ENCODE results near the gene EPB41L3. TPM values are rescaled to one million over a fixed set of nuclear protein-coding genes. Genes with fewer than 3 reads are reported as not detected.
"Not testable (repeated sequence)": the region's sequence is repeated elsewhere in the genome, so short reads cannot be mapped to it uniquely, and the experiment has no call there.

Gene EPB41L3
- total RNA-seq: 10 to 100 TPM in 1 of 2 donors, 1 to 10 TPM in 1; 1.9 to 15.3 TPM
- 0.08 to 1.4 reads per million in 2 donors for total RNA-seq

GRCh38 chr18:5543773-5544389 is at the start of gene EPB41L3:
Gene EPB41L3, minus strand, starts transcription at chr18:5543997. Its CDS starts 54,814 bp downstream, at chr18:5489183.
- DNase-seq: no peak
- peak; percentile 35 for ATAC-seq
- Mint-ChIP-seq H3K4me1 (peaks cover 2% of the 10 kb centered on the region), H3K27me3 (peaks cover 62% of the 10 kb centered on the region), H3K36me3 (ENCODE audit: low read depth) (peaks cover 2% of the 10 kb centered on the region), H3K27ac (no peak within 1 kb of the TSS), H3K4me3 (peak within 1 kb of the TSS; percentile 65)
- H3K9me3 ChIP-seq (ENCODE audit: control insufficient read depth, low read length, poor library complexity, severe bottlenecking): no peaks in the 10 kb centered on the region

- ATAC-seq: no peak
- no peaks in the 10 kb centered on the region for H3K9me3 ChIP-seq (ENCODE audit: control insufficient read depth, low read length, poor library complexity, severe bottlenecking)
- Mint-ChIP-seq H3K4me3 (no peak overlapping the region), H3K27me3 (peaks cover 16% of the 10 kb centered on the region), H3K36me3 (ENCODE audit: low read depth) (no peaks in the 10 kb centered on the region), H3K27ac (no peak overlapping the region), H3K4me1 (no peaks in the 10 kb centered on the region)
- no peak for DNase-seq
Measured at GRCh38 chr18:5588529-5588928, 44.7 kb upstream of the EPB41L3 start.

- Mint-ChIP-seq H3K27me3 (peaks cover 20% of the 10 kb centered on the region), H3K27ac (no peak overlapping the region), H3K36me3 (ENCODE audit: low read depth) (no peaks in the 10 kb centered on the region), H3K4me1 (no peaks in the 10 kb centered on the region), H3K4me3 (no peak overlapping the region)
- no peaks in the 10 kb centered on the region for H3K9me3 ChIP-seq (ENCODE audit: control insufficient read depth, low read length, poor library complexity, severe bottlenecking)
- no peak for DNase-seq
- no peak for ATAC-seq
Measured at GRCh38 chr18:5585653-5586052, 41.9 kb upstream of the EPB41L3 start.

GRCh38 chr18:5584746-5585417 is 41.1 kb upstream of the EPB41L3 start:
- no peak overlapping the region for H3K27ac Mint-ChIP-seq
- H3K36me3 Mint-ChIP-seq (ENCODE audit: low read depth): no peaks in the 10 kb centered on the region
- DNase-seq (no peak), ATAC-seq (no peak)
- no peak overlapping the region for H3K4me3 Mint-ChIP-seq
- peaks cover 20% of the 10 kb centered on the region for H3K27me3 Mint-ChIP-seq
- no peaks in the 10 kb centered on the region for H3K9me3 ChIP-seq (ENCODE audit: control insufficient read depth, low read length, poor library complexity, severe bottlenecking)
- H3K4me1 Mint-ChIP-seq: no peaks in the 10 kb centered on the region

GRCh38 chr18:5582849-5583681 is 39.3 kb upstream of the EPB41L3 start:
- Mint-ChIP-seq H3K27me3 (peaks cover 27% of the 10 kb centered on the region), H3K27ac (no peak overlapping the region), H3K36me3 (ENCODE audit: low read depth) (no peaks in the 10 kb centered on the region), H3K4me3 (no peak overlapping the region), H3K4me1 (peaks cover 2% of the 10 kb centered on the region)
- ATAC-seq: no peak
- DNase-seq: no peak
- no peaks in the 10 kb centered on the region for H3K9me3 ChIP-seq (ENCODE audit: control insufficient read depth, low read length, poor library complexity, severe bottlenecking)

GRCh38 chr18:5582076-5582475 is 38.3 kb upstream of the EPB41L3 start:
- Mint-ChIP-seq H3K27ac (no peak overlapping the region), H3K36me3 (ENCODE audit: low read depth) (no peaks in the 10 kb centered on the region), H3K4me3 (no peak overlapping the region), H3K27me3 (peaks cover 34% of the 10 kb centered on the region), H3K4me1 (peaks cover 2% of the 10 kb centered on the region)
- ATAC-seq (no peak), DNase-seq (no peak)
- H3K9me3 ChIP-seq (ENCODE audit: control insufficient read depth, low read length, poor library complexity, severe bottlenecking): no peaks in the 10 kb centered on the region

- H3K4me1 Mint-ChIP-seq: peaks cover 2% of the 10 kb centered on the region
- DNase-seq (no peak), ATAC-seq (no peak)
- no peaks in the 10 kb centered on the region for H3K36me3 Mint-ChIP-seq (ENCODE audit: low read depth)
- no peak overlapping the region for H3K4me3 Mint-ChIP-seq
- H3K9me3 ChIP-seq (ENCODE audit: control insufficient read depth, low read length, poor library complexity, severe bottlenecking): no peaks in the 10 kb centered on the region
- H3K27ac Mint-ChIP-seq: no peak overlapping the region
- H3K27me3 Mint-ChIP-seq: peaks cover 46% of the 10 kb centered on the region
Measured at GRCh38 chr18:5574843-5575242, 31.0 kb upstream of the EPB41L3 start.

GRCh38 chr18:5571666-5572065 is 27.9 kb upstream of the EPB41L3 start:
- Mint-ChIP-seq H3K27me3 (peaks cover 25% of the 10 kb centered on the region), H3K4me3 (no peak overlapping the region), H3K27ac (no peak overlapping the region), H3K36me3 (ENCODE audit: low read depth) (no peaks in the 10 kb centered on the region), H3K4me1 (no peaks in the 10 kb centered on the region)
- ATAC-seq: no peak
- DNase-seq: no peak
- H3K9me3 ChIP-seq (ENCODE audit: control insufficient read depth, low read length, poor library complexity, severe bottlenecking): no peaks in the 10 kb centered on the region

GRCh38 chr18:5570613-5571012 is 26.8 kb upstream of the EPB41L3 start:
- ATAC-seq; DNase-seq; H3K27ac Mint-ChIP-seq; H3K4me3 Mint-ChIP-seq; H3K4me1 Mint-ChIP-seq; H3K36me3 Mint-ChIP-seq (ENCODE audit: low read depth); H3K9me3 ChIP-seq (ENCODE audit: control insufficient read depth, low read length, poor library complexity, severe bottlenecking): not testable (repeated sequence)
- peaks cover 24% of the 10 kb centered on the region for H3K27me3 Mint-ChIP-seq

GRCh38 chr18:5568416-5568815 is 24.6 kb upstream of the EPB41L3 start:
- Mint-ChIP-seq H3K36me3 (ENCODE audit: low read depth) (no peaks in the 10 kb centered on the region), H3K27ac (no peak overlapping the region), H3K4me3 (no peak overlapping the region), H3K4me1 (no peaks in the 10 kb centered on the region), H3K27me3 (peaks cover 11% of the 10 kb centered on the region)
- no peak for DNase-seq
- no peak for ATAC-seq
- no peaks in the 10 kb centered on the region for H3K9me3 ChIP-seq (ENCODE audit: control insufficient read depth, low read length, poor library complexity, severe bottlenecking)

GRCh38 chr18:5558851-5559250 is 15.1 kb upstream of the EPB41L3 start:
- Mint-ChIP-seq H3K27ac (no peak overlapping the region), H3K27me3 (peaks cover 21% of the 10 kb centered on the region), H3K4me1 (no peaks in the 10 kb centered on the region), H3K4me3 (no peak overlapping the region), H3K36me3 (ENCODE audit: low read depth) (no peaks in the 10 kb centered on the region)
- no peak for DNase-seq
- no peaks in the 10 kb centered on the region for H3K9me3 ChIP-seq (ENCODE audit: control insufficient read depth, low read length, poor library complexity, severe bottlenecking)
- ATAC-seq: no peak

- Mint-ChIP-seq H3K27ac (no peak overlapping the region), H3K4me1 (no peaks in the 10 kb centered on the region), H3K36me3 (ENCODE audit: low read depth) (no peaks in the 10 kb centered on the region), H3K27me3 (peaks cover 22% of the 10 kb centered on the region), H3K4me3 (no peak overlapping the region)
- no peak for DNase-seq
- no peak for ATAC-seq
- H3K9me3 ChIP-seq (ENCODE audit: control insufficient read depth, low read length, poor library complexity, severe bottlenecking): no peaks in the 10 kb centered on the region
Measured at GRCh38 chr18:5556310-5556974, 12.6 kb upstream of the EPB41L3 start.

- no peaks in the 10 kb centered on the region for H3K9me3 ChIP-seq (ENCODE audit: control insufficient read depth, low read length, poor library complexity, severe bottlenecking)
- no peak overlapping the region for H3K27ac Mint-ChIP-seq
- H3K27me3 Mint-ChIP-seq: peaks cover 20% of the 10 kb centered on the region
- no peaks in the 10 kb centered on the region for H3K36me3 Mint-ChIP-seq (ENCODE audit: low read depth)
- no peaks in the 10 kb centered on the region for H3K4me1 Mint-ChIP-seq
- DNase-seq: no peak
- ATAC-seq: no peak
- no peak overlapping the region for H3K4me3 Mint-ChIP-seq
Measured at GRCh38 chr18:5554629-5555028, 10.8 kb upstream of the EPB41L3 start.

Measured in T-helper 17 cell (primary cell).